OCI-LY7 (cell line): ENCODE data around the gene ST6GALNAC2. TPM values are rescaled to one million over a fixed set of nuclear protein-coding genes. Genes with fewer than 3 reads are reported as not detected.

Source experiments
- small RNA-seq: library from RNA; depleted of rRNA; stranded (forward); fragments of <200 nt; gene quantifications from one replicate; pipeline ENCODE3, GENCODE V24; 2014
- total RNA-seq, 2 experiments: library from RNA; depleted of rRNA in 1 of 2; stranded (reverse); fragments of >200 nt in 1 of 2; shearing (Covaris generic) in 1 of 2; gene quantifications; 2 replicates each; pipeline ENCODE4 v1.2.3, GENCODE V29; 2014 to 2022

Gene ST6GALNAC2
- total RNA-seq, 2 experiments from 2014 or later: not detected

Small RNA genes lying within 50 kb of the gene (small RNA-seq; reads per million reads assigned to genes)
- gene AC015802.2 (not detected), gene SNORD1A (not detected), gene SNORD1B (136 reads per million, percentile 99 among the genes with 10 or more reads in this experiment)

Other genes starting within 250 kb of the ST6GALNAC2 start
- 52.6 and 53.3 TPM in 2 replicates for gene PRPSAP1, start 231.9 kb downstream of the ST6GALNAC2 start, total RNA-seq (2014; rRNA removed; shearing (Covaris generic))
- gene PRPSAP1, start 231.9 kb downstream of the ST6GALNAC2 start, total RNA-seq (2022): 111 and 130 TPM in 2 replicates
- gene SPHK1, start 201.3 kb downstream of the ST6GALNAC2 start, total RNA-seq (2014; rRNA removed; shearing (Covaris generic)): 0.28 and 0.36 TPM in 2 replicates
- gene SPHK1, start 201.3 kb downstream of the ST6GALNAC2 start, total RNA-seq (2022): 0.22 and 0.78 TPM in 2 replicates
- gene UBE2O, start 132.7 kb downstream of the ST6GALNAC2 start, total RNA-seq (2014; rRNA removed; shearing (Covaris generic)): 43.4 and 55.1 TPM in 2 replicates
- 71.0 and 79.6 TPM in 2 replicates for gene UBE2O, start 132.7 kb downstream of the ST6GALNAC2 start, total RNA-seq (2022)
- not detected in 2 replicates for gene AANAT, start 118.3 kb downstream of the ST6GALNAC2 start, total RNA-seq (2014; rRNA removed; shearing (Covaris generic))
- gene AANAT, start 118.3 kb downstream of the ST6GALNAC2 start, total RNA-seq (2022): not detected in 2 replicates
- gene RHBDF2, start 84.4 kb downstream of the ST6GALNAC2 start, total RNA-seq (2014; rRNA removed; shearing (Covaris generic)): 122 and 144 TPM in 2 replicates
- gene RHBDF2, start 84.4 kb downstream of the ST6GALNAC2 start, total RNA-seq (2022): 158 and 173 TPM in 2 replicates
- gene CYGB, start 48.2 kb downstream of the ST6GALNAC2 start, total RNA-seq (2014; rRNA removed; shearing (Covaris generic)): 0.33 and 0.57 TPM in 2 replicates
- 0.22 and 0.44 TPM in 2 replicates for gene CYGB, start 48.2 kb downstream of the ST6GALNAC2 start, total RNA-seq (2022)
- gene PRCD, start 45.8 kb downstream of the ST6GALNAC2 start, total RNA-seq (2014; rRNA removed; shearing (Covaris generic)): 5.7 and 6.3 TPM in 2 replicates
- 11.7 and 15.9 TPM in 2 replicates for gene PRCD, start 45.8 kb downstream of the ST6GALNAC2 start, total RNA-seq (2022)
- gene ST6GALNAC1, start 57.9 kb upstream of the ST6GALNAC2 start, total RNA-seq (2014; rRNA removed; shearing (Covaris generic)): not detected in 2 replicates
- gene ST6GALNAC1, start 57.9 kb upstream of the ST6GALNAC2 start, total RNA-seq (2022): not detected in 2 replicates
- gene MXRA7, start 125.1 kb upstream of the ST6GALNAC2 start, total RNA-seq (2014; rRNA removed; shearing (Covaris generic)): 1.1 and 1.6 TPM in 2 replicates
- gene MXRA7, start 125.1 kb upstream of the ST6GALNAC2 start, total RNA-seq (2022): 4.9 and 5.3 TPM in 2 replicates
- gene JMJD6, start 140.7 kb upstream of the ST6GALNAC2 start, total RNA-seq (2014; rRNA removed; shearing (Covaris generic)): 39.9 and 41.2 TPM in 2 replicates
- 46.0 and 71.2 TPM in 2 replicates for gene JMJD6, start 140.7 kb upstream of the ST6GALNAC2 start, total RNA-seq (2022)
- 91.8 and 93.7 TPM in 2 replicates for gene METTL23, start 141.0 kb upstream of the ST6GALNAC2 start, total RNA-seq (2014; rRNA removed; shearing (Covaris generic))
- 82.7 and 102 TPM in 2 replicates for gene METTL23, start 141.0 kb upstream of the ST6GALNAC2 start, total RNA-seq (2022)
- gene SRSF2, start 151.5 kb upstream of the ST6GALNAC2 start, total RNA-seq (2014; rRNA removed; shearing (Covaris generic)): 1,143 and 2,207 TPM in 2 replicates
- gene SRSF2, start 151.5 kb upstream of the ST6GALNAC2 start, total RNA-seq (2022): 619 and 683 TPM in 2 replicates
- gene MFSD11, start 152.3 kb upstream of the ST6GALNAC2 start, total RNA-seq (2014; rRNA removed; shearing (Covaris generic)): 52.6 and 55.1 TPM in 2 replicates
- 63.1 and 68.4 TPM in 2 replicates for gene MFSD11, start 152.3 kb upstream of the ST6GALNAC2 start, total RNA-seq (2022)